ENCODE data around the gene OR8K3.

DNA sequence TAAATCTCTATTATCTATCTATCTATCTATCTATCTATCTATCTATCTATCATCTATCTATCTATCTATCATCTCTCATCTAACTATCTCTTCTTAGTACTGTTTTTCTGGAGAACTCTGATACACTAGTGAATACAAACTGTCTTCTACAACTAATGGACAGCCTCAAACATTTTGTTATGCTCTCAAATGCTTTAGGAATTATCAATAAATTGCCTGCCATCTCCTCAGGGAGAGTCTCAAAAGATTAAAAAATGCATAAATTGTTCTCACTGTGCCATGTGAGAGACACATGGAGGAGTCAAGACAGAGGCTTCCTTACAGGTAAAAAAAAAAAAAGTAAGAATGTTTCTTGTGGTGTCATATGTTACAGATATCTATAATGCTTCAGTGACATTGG is at the start of gene OR8K3:
- TF ChIP-seq POLR2A (IDR thresholded peaks at IDR 0.05): no peak
- TF ChIP-seq, protein P1, sequence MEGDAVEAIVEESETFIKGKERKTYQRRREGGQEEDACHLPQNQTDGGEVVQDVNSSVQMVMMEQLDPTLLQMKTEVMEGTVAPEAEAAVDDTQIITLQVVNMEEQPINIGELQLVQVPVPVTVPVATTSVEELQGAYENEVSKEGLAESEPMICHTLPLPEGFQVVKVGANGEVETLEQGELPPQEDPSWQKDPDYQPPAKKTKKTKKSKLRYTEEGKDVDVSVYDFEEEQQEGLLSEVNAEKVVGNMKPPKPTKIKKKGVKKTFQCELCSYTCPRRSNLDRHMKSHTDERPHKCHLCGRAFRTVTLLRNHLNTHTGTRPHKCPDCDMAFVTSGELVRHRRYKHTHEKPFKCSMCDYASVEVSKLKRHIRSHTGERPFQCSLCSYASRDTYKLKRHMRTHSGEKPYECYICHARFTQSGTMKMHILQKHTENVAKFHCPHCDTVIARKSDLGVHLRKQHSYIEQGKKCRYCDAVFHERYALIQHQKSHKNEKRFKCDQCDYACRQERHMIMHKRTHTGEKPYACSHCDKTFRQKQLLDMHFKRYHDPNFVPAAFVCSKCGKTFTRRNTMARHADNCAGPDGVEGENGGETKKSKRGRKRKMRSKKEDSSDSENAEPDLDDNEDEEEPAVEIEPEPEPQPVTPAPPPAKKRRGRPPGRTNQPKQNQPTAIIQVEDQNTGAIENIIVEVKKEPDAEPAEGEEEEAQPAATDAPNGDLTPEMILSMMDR (IDR thresholded peaks at IDR 0.05): no peak
